Small intestine (tissue), 7 donors: ENCODE results near the gene SEC16B. TPM values are rescaled to one million over a fixed set of nuclear protein-coding genes. Genes with fewer than 3 reads are reported as not detected.
A peak's percentile ranks its signal among the peaks of the same experiment; 100 is the strongest.

ENCODE experiments used
- DNase-seq, 2 donors: peaks; one replicate each; pipeline versions ENCODE4 v3.0.0 to v3.0.0-alpha.2; 2013
- FAIRE-seq: peaks from 2 replicates; lab custom pipeline; 2012; peaks lifted over from hg19 to GRCh38; lab: Jason Lieb, UNC
- H3K27ac ChIP-seq, 3 donors: one replicate each; pipeline ENCODE4 v1.5.1; 2013; ENCODE audit warnings: low read length in 2 of 3, mild to moderate bottlenecking in 2 of 3, control low read depth in 1 of 3, inconsistent platforms in 1 of 3, low read depth in 1 of 3, moderate library complexity in 1 of 3
- H3K27me3 ChIP-seq, 3 donors: one replicate each; pipeline ENCODE4 v1.6.1; 2013; ENCODE audit warnings: low read length in 3 of 3, inconsistent platforms in 1 of 3; ENCODE audit not compliant: control insufficient read depth in 3 of 3, insufficient read depth in 3 of 3
- H3K36me3 ChIP-seq, 3 donors: one replicate each; pipeline ENCODE4 v1.6.1; 2013; ENCODE audit warnings: low read length in 3 of 3, inconsistent platforms in 1 of 3, low read depth in 1 of 3, mild to moderate bottlenecking in 1 of 3, moderate library complexity in 1 of 3; ENCODE audit not compliant: control insufficient read depth in 3 of 3, insufficient read depth in 2 of 3
- H3K4me1 ChIP-seq, 3 donors: one replicate each; pipeline ENCODE4 v1.6.1; 2013; ENCODE audit warnings: low read length in 2 of 3, inconsistent platforms in 1 of 3, low read depth in 1 of 3, mild to moderate bottlenecking in 1 of 3, moderate library complexity in 1 of 3; ENCODE audit not compliant: control insufficient read depth in 3 of 3, insufficient read depth in 2 of 3
- H3K4me3 ChIP-seq, 3 donors: one replicate each; pipeline ENCODE4 v1.5.1; 2013; ENCODE audit warnings: low read length in 3 of 3, control low read depth in 1 of 3, inconsistent platforms in 1 of 3, low read depth in 1 of 3, mild to moderate bottlenecking in 1 of 3, moderate library complexity in 1 of 3
- H3K9me3 ChIP-seq, 2 donors: one replicate each; pipeline ENCODE4 v1.6.1; 2013; ENCODE audit warnings: low read depth in 1 of 2, low read length in 1 of 2; ENCODE audit not compliant: control insufficient read depth in 2 of 2, insufficient read depth in 1 of 2
- WGBS, 3 donors: extraction: QIAGEN DNeasy Blood & Tissue Kit; methylation state at CpG; one replicate each; pipeline ENCODE4 v1.1.7; 2013; 5-methylcytosine and 5-hydroxymethylcytosine counted together
- polyA plus RNA-seq, 4 donors: library from polyadenylated mRNA; stranded (reverse) in 3 of 4; unstranded in 1 of 4; fragments of 200-250 nt in 3 of 4; fragments of 120-200 nt in 1 of 4; gene quantifications; one replicate each; pipeline versions ENCODE4 v1.2.1 to v1.2.3, GENCODE V29; 2013
- donor health status: healthy with polysubstance abuse.
- donor health status: control.
- donor health status: control.
- donor health status: Bipolar disorder and iron deficiency.
- donor health status: healthy.

Gene SEC16B
- polyA plus RNA-seq, 4 donors, result 10.2 to 68.0 (median 32.4) TPM

GRCh38 chr1:177983482-177984135 lies 13.8 kb upstream of the SEC16B start:
- Histone ChIP-seq H3K9me3 (no peaks in the 10 kb centered on the region), H3K27me3 (no peaks in the 10 kb centered on the region), H3K4me1 (no peaks in the 10 kb centered on the region), H3K36me3 (peaks cover 0 to 2% (median 0%) of the 10 kb centered on the region in 3 donors), H3K4me3 (peak overlapping the region in 1 of 3 donors; percentile 14), H3K27ac (no peak overlapping the region)
- 51 to 80% (median 68%) methylated on average over 3 of the region's 3 CpGs for WGBS, 3 donors
- DNase-seq (no peak), FAIRE-seq (no peak)

- no peak for FAIRE-seq
- 84 to 92% (median 86%) methylated on average over 5 of the region's 5 CpGs for WGBS, 3 donors
These were observed 13.2 kb upstream of the SEC16B start for GRCh38 chr1:177983077-177983476.

GRCh38 chr1:177981200-177981599 lies 11.3 kb upstream of the SEC16B start:
- Histone ChIP-seq H3K27ac (no peak overlapping the region), H3K9me3 (no peaks in the 10 kb centered on the region), H3K36me3 (peaks cover 0 to 3% (median 0%) of the 10 kb centered on the region in 3 donors), H3K4me3 (no peak overlapping the region), H3K4me1 (no peaks in the 10 kb centered on the region), H3K27me3 (no peaks in the 10 kb centered on the region)
- DNase-seq, result no peak
- 83 to 97% (median 84%) methylated on average over 1 of the region's 1 CpG for WGBS, 3 donors
- FAIRE-seq, result no peak

More at GRCh38 chr1:177983077-177983476, 13.2 kb upstream of the SEC16B start:
- H3K27me3 ChIP-seq, result no peaks in the 10 kb centered on the region
- DNase-seq, result no peak
- H3K27ac ChIP-seq, result no peak overlapping the region
- peaks cover 0 to 2% (median 0%) of the 10 kb centered on the region in 3 donors for H3K36me3 ChIP-seq
- no peak overlapping the region for H3K4me3 ChIP-seq
- H3K9me3 ChIP-seq, result no peaks in the 10 kb centered on the region
- no peaks in the 10 kb centered on the region for H3K4me1 ChIP-seq

- Histone ChIP-seq H3K27ac (no peak overlapping the region), H3K9me3 (no peaks in the 10 kb centered on the region), H3K36me3 (peaks cover 0 to 7% (median 0%) of the 10 kb centered on the region in 3 donors), H3K27me3 (no peaks in the 10 kb centered on the region), H3K4me1 (no peaks in the 10 kb centered on the region), H3K4me3 (no peak overlapping the region)
- WGBS, 3 donors, result 89 to 100% (median 91%) methylated on average over 1 of the region's 1 CpG
- FAIRE-seq, result no peak
- DNase-seq, result no peak
These were observed 9.4 kb upstream of the SEC16B start for GRCh38 chr1:177979272-177979671.

- Histone ChIP-seq H3K27ac (no peak overlapping the region), H3K4me3 (no peak overlapping the region), H3K36me3 (peaks cover 0 to 7% (median 0%) of the 10 kb centered on the region in 3 donors), H3K4me1 (no peaks in the 10 kb centered on the region), H3K9me3 (no peaks in the 10 kb centered on the region), H3K27me3 (no peaks in the 10 kb centered on the region)
- FAIRE-seq (no peak), DNase-seq (no peak)
- WGBS, 3 donors, result 77 to 95% (median 84%) methylated on average over 1 of the region's 1 CpG
These were observed 8.7 kb upstream of the SEC16B start for GRCh38 chr1:177978530-177978929.

GRCh38 chr1:177977141-177977540 lies 7.3 kb upstream of the SEC16B start:
- no peak for DNase-seq
- no peaks in the 10 kb centered on the region for H3K27me3 ChIP-seq
- 86 to 93% (median 92%) methylated on average over 1 of the region's 1 CpG for WGBS, 3 donors
- H3K27ac ChIP-seq, result no peak overlapping the region
- H3K4me3 ChIP-seq, result no peak overlapping the region
- H3K9me3 ChIP-seq, result no peaks in the 10 kb centered on the region
- no peaks in the 10 kb centered on the region for H3K4me1 ChIP-seq
- no peak for FAIRE-seq
- peaks cover 0 to 7% (median 0%) of the 10 kb centered on the region in 3 donors for H3K36me3 ChIP-seq

- Histone ChIP-seq H3K4me3 (no peak overlapping the region), H3K9me3 (no peaks in the 10 kb centered on the region)
- no peak for FAIRE-seq
These were observed 6.7 kb upstream of the SEC16B start for GRCh38 chr1:177976596-177976995.

GRCh38 chr1:177975588-177976495 lies 6.0 kb upstream of the SEC16B start:
- no peak for FAIRE-seq
- Histone ChIP-seq H3K36me3 (peaks cover 0 to 7% (median 0%) of the 10 kb centered on the region in 3 donors), H3K27ac (no peak overlapping the region), H3K4me3 (no peak overlapping the region), H3K27me3 (no peaks in the 10 kb centered on the region), H3K9me3 (no peaks in the 10 kb centered on the region), H3K4me1 (peaks cover 0 to 1% (median 0%) of the 10 kb centered on the region in 3 donors)
- DNase-seq, result no peak
- 53 to 66% (median 60%) methylated on average over 5 of the region's 5 CpGs for WGBS, 3 donors

More at GRCh38 chr1:177976596-177976995, 6.7 kb upstream of the SEC16B start:
- no peak for DNase-seq
- peaks cover 0 to 7% (median 0%) of the 10 kb centered on the region in 3 donors for H3K36me3 ChIP-seq
- H3K4me1 ChIP-seq, result no peaks in the 10 kb centered on the region
- no peak overlapping the region for H3K27ac ChIP-seq
- no peaks in the 10 kb centered on the region for H3K27me3 ChIP-seq
